DOHH2 (cell line): Measurements from ENCODE around the gene ITGB7.

Experiments used
- H3F3A ChIP-seq: fragments of 200-600 bp; sonication (generic), shearing (Covaris generic); 2 replicates; pipeline ENCODE4 v1.6.0; 2016; ENCODE audit warnings: antibody characterized with exemption, mild to moderate bottlenecking; ENCODE audit not compliant: control insufficient read depth, insufficient read depth
- H3K27ac ChIP-seq: fragments of 200-600 bp; sonication (generic); 2 replicates; pipeline ENCODE4 v1.5.1; 2014; ENCODE audit warnings: low read depth, mild to moderate bottlenecking, low read length, moderate library complexity
- H3K27me3 ChIP-seq: fragments of 200-600 bp; sonication (generic); 2 replicates; pipeline ENCODE4 v1.6.1; 2014; ENCODE audit warnings: mild to moderate bottlenecking, low read length, mixed read lengths; ENCODE audit not compliant: control insufficient read depth
- H3K36me3 ChIP-seq: fragments of 200-600 bp; sonication (generic); 2 replicates; pipeline ENCODE4 v1.6.1; 2014; ENCODE audit warnings: mild to moderate bottlenecking, low read length, moderate library complexity, mixed read lengths; ENCODE audit not compliant: control insufficient read depth
- H3K4me1 ChIP-seq: fragments of 200-600 bp; sonication (generic); 2 replicates; pipeline ENCODE4 v1.6.1; 2014; ENCODE audit warnings: mild to moderate bottlenecking, low read length, mixed read lengths; ENCODE audit not compliant: control insufficient read depth
- H3K4me2 ChIP-seq: fragments of 200-600 bp; sonication (generic); 2 replicates; pipeline ENCODE4 v1.6.0; 2014; ENCODE audit warnings: mild to moderate bottlenecking, low read length, moderate library complexity
- H3K4me3 ChIP-seq: fragments of 200-600 bp; sonication (generic); 2 replicates; pipeline ENCODE4 v1.5.1; 2014; ENCODE audit warnings: mild to moderate bottlenecking, low read length, mixed read lengths
- H3K79me2 ChIP-seq: fragments of 200-600 bp; sonication (generic); 2 replicates; pipeline ENCODE4 v1.6.1; 2014; ENCODE audit warnings: mild to moderate bottlenecking, low read length, mixed read lengths; ENCODE audit not compliant: control insufficient read depth
- H3K9me2 ChIP-seq: fragments of 200-600 bp; sonication (generic); replicated peaks from 2 replicates; pipeline ENCODE4 v1.6.1; 2014; ENCODE audit warnings: mild to moderate bottlenecking, low read length, mixed read lengths; ENCODE audit not compliant: control insufficient read depth
- H3K9me3 ChIP-seq: fragments of 200-600 bp; sonication (generic); 2 replicates; pipeline ENCODE4 v1.6.1; 2014; ENCODE audit warnings: antibody characterized with exemption, low read length, mixed read lengths; ENCODE audit not compliant: control insufficient read depth, insufficient read depth
- H4K20me1 ChIP-seq: fragments of 200-600 bp; sonication (generic); 2 replicates; pipeline ENCODE4 v1.6.0; 2014; ENCODE audit warnings: low read depth, mild to moderate bottlenecking, antibody characterized with exemption, low read length, moderate library complexity; ENCODE audit not compliant: control insufficient read depth, insufficient read depth
- EZH2phosphoT487 ChIP-seq: fragments of 200-600 bp; sonication (generic); IDR thresholded peaks from 2 replicates; pipeline ENCODE4 v1.6.1; 2017; ENCODE audit warnings: borderline replicate concordance, mild to moderate bottlenecking, antibody characterized with exemption, low read length, moderate library complexity, mixed read lengths
- TF ChIP-seq, protein P1 (sequence below): fragments of 200-600 bp; sonication (generic); IDR thresholded peaks from one replicate; pipeline ENCODE4 v1.5.1; 2014; ENCODE audit warnings: antibody characterized with exemption, mild to moderate bottlenecking, low read depth, low read length; ENCODE audit not compliant: poor library complexity, severe bottlenecking

The ITGB7 gene

DNA sequence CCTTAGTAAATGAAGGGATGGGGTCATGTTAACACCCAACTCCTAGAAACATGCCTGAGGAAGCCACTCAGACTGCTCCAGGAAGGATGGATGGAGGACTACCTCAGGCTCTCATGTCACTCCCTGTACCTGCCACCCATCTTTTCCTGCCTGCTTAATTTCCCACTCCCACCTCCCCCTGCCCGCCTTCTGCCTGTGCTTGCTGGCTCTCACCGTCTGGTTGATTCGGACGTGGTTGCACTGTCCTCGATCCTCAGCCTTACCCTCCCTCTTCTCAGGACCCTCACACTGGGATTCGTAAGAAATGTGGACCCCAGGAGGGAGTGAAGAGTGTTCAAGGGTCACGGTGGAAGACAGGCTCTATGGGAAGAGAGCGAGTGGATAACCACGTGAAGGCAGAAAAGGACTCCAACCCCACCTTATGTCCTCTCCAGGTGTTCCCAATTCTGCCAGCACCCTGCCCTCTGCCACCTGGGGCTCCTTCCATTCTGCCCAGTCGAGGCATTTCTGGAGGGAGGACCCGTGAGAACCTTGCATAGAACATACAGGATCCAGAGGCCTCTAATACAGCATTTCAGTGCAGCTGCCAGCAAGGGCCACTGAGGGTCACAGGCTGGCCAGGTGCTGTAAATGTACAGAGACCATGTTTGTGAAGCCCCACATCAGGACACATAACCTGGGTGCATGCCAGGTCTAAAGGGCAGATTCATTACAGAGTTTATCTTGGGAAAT is 12.9 kb downstream of the ITGB7 start:
- H3K79me2 ChIP-seq: no peaks in the 10 kb centered on the region
- H3K4me3 ChIP-seq: no peak overlapping the region
- no peaks in the 10 kb centered on the region for H3K9me3 ChIP-seq
- no peak overlapping the region for H3K27ac ChIP-seq
- no peaks in the 10 kb centered on the region for H3K27me3 ChIP-seq
- peaks cover 51% of the 10 kb centered on the region for H3K36me3 ChIP-seq
- H3K9me2 ChIP-seq: no peaks in the 10 kb centered on the region
- peaks cover 28% of the 10 kb centered on the region for H3K4me1 ChIP-seq
- H4K20me1 ChIP-seq: no peaks in the 10 kb centered on the region
- H3F3A ChIP-seq: peaks cover 10% of the 10 kb centered on the region; the same call in 1 of the 2 replicates
- TF ChIP-seq EZH2phosphoT487: no peak
- TF ChIP-seq, protein P1, sequence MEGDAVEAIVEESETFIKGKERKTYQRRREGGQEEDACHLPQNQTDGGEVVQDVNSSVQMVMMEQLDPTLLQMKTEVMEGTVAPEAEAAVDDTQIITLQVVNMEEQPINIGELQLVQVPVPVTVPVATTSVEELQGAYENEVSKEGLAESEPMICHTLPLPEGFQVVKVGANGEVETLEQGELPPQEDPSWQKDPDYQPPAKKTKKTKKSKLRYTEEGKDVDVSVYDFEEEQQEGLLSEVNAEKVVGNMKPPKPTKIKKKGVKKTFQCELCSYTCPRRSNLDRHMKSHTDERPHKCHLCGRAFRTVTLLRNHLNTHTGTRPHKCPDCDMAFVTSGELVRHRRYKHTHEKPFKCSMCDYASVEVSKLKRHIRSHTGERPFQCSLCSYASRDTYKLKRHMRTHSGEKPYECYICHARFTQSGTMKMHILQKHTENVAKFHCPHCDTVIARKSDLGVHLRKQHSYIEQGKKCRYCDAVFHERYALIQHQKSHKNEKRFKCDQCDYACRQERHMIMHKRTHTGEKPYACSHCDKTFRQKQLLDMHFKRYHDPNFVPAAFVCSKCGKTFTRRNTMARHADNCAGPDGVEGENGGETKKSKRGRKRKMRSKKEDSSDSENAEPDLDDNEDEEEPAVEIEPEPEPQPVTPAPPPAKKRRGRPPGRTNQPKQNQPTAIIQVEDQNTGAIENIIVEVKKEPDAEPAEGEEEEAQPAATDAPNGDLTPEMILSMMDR: no peak
- H3K4me2 ChIP-seq: no peak overlapping the region

DNA sequence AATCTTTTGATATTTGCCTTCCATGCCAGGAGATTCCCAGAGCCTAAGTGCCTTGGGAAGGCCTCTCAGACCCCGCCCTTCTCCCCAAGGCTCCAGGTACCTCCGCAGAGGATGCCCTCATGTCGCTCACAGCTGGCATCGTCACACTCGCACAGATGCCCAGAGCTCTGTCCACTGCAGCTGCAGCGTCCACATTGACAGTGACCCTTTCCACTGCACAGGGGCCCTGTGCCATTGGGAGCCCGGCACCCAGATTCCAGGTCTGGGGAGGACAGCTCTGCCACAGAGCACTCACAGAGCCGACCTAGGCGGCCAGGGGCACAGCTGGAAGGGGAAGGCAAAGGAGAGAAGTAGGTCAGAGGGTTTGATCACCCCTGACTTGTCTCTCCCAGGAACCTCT is 14.0 kb downstream of the ITGB7 start:
- H3F3A ChIP-seq: peaks cover 10% of the 10 kb centered on the region
- H3K9me3 ChIP-seq: no peaks in the 10 kb centered on the region
- no peaks in the 10 kb centered on the region for H3K27me3 ChIP-seq
- H3K9me2 ChIP-seq: no peaks in the 10 kb centered on the region
- no peaks in the 10 kb centered on the region for H4K20me1 ChIP-seq
- H3K27ac ChIP-seq: no peak overlapping the region
- peaks cover 17% of the 10 kb centered on the region for H3K4me1 ChIP-seq
- H3K36me3 ChIP-seq: peaks cover 62% of the 10 kb centered on the region
- H3K79me2 ChIP-seq: no peaks in the 10 kb centered on the region
- H3K4me3 ChIP-seq: no peak overlapping the region
- no peak for TF ChIP-seq EZH2phosphoT487
- TF ChIP-seq, protein P1: no peak
- H3K4me2 ChIP-seq: no peak overlapping the region

DNA sequence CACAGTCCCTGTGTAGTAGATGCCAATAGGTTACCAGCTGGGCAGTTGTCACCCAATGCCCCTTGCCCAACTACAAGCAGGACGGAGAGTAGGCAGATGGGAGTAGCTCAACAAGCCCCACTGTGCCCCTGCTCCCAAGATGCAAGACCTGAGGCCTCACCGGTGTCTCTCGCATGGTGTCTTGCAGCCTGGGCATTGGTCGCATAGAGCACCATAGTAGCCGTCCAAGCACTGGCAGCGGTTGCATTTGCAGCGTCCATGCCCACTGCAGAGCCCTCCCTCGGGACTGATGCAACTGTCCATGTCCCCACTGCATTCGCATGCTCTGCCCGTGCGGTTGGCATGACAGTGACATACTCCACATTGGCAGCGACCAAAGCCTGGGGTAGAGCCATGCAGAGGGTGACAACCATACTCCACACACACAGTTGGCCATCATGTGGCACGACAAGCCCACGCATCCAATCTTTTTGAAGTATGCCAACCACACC is 14.5 kb downstream of the ITGB7 start:
- H3K9me3 ChIP-seq: no peaks in the 10 kb centered on the region
- H3K27me3 ChIP-seq: no peaks in the 10 kb centered on the region
- H3K4me1 ChIP-seq: peaks cover 12% of the 10 kb centered on the region
- no peaks in the 10 kb centered on the region for H4K20me1 ChIP-seq
- H3K27ac ChIP-seq: no peak overlapping the region
- H3K9me2 ChIP-seq: no peaks in the 10 kb centered on the region
- peaks cover 67% of the 10 kb centered on the region for H3K36me3 ChIP-seq
- TF ChIP-seq, protein P1: no peak
- peaks cover 10% of the 10 kb centered on the region for H3F3A ChIP-seq
- H3K79me2 ChIP-seq: no peaks in the 10 kb centered on the region
- H3K4me2 ChIP-seq: no peak overlapping the region
- H3K4me3 ChIP-seq: no peak overlapping the region
